ENCODE data around the gene TCEANC2.
A peak's percentile ranks its signal among the peaks of the same experiment; 100 is the strongest.
"Not testable (repeated sequence)": the region's sequence is repeated elsewhere in the genome, so short reads cannot be mapped to it uniquely, and the experiment has no call there.

Gene TCEANC2

GRCh38 chr1:54024811-54025210 is 28.6 kb upstream of the TCEANC2 start:
- FAIRE-seq; DNase-seq (ENCODE audit: insufficient read length, low spot score): not testable (repeated sequence)

- no peak for FAIRE-seq
- DNase-seq (ENCODE audit: insufficient read length, low spot score) = no peak
These were observed 25.6 kb upstream of the TCEANC2 start for GRCh38 chr1:54027848-54028247.

GRCh38 chr1:54028306-54029251 is 24.8 kb upstream of the TCEANC2 start:
- DNase-seq (ENCODE audit: insufficient read length, low spot score) = no peak
- FAIRE-seq = no peak

GRCh38 chr1:54037476-54037875 is 15.9 kb upstream of the TCEANC2 start:
- FAIRE-seq (no peak), DNase-seq (ENCODE audit: insufficient read length, low spot score) (no peak)

GRCh38 chr1:54041806-54042205 is 11.6 kb upstream of the TCEANC2 start:
- no peak for DNase-seq (ENCODE audit: insufficient read length, low spot score)
- no peak for FAIRE-seq

- FAIRE-seq (no peak), DNase-seq (ENCODE audit: insufficient read length, low spot score) (no peak)
These were observed 7.9 kb upstream of the TCEANC2 start for GRCh38 chr1:54045496-54045895.

- no peak for DNase-seq (ENCODE audit: insufficient read length, low spot score)
- no peak for FAIRE-seq
These were observed 6.6 kb upstream of the TCEANC2 start for GRCh38 chr1:54046671-54047383.

- peak; percentile 79 for FAIRE-seq
- no peak for DNase-seq (ENCODE audit: insufficient read length, low spot score)
These were observed 5.8 kb upstream of the TCEANC2 start for GRCh38 chr1:54047384-54048305.

GRCh38 chr1:54050435-54050834 is 3.0 kb upstream of the TCEANC2 start:
- not testable (repeated sequence) for DNase-seq (ENCODE audit: insufficient read length, low spot score); FAIRE-seq

- DNase-seq (ENCODE audit: insufficient read length, low spot score) (no peak), FAIRE-seq (no peak)
These were observed 1.4 kb upstream of the TCEANC2 start for GRCh38 chr1:54051933-54052430.

GRCh38 chr1:54052431-54052933 is 926 bp upstream of the TCEANC2 start:
- FAIRE-seq (peak; percentile 76), DNase-seq (ENCODE audit: insufficient read length, low spot score) (no peak)

GRCh38 chr1:54053745-54054437 is 483 bp downstream of the TCEANC2 start:
- FAIRE-seq (peak; percentile 72), DNase-seq (ENCODE audit: insufficient read length, low spot score) (no peak)

- FAIRE-seq = no peak
- DNase-seq (ENCODE audit: insufficient read length, low spot score) = no peak
These were observed 986 bp downstream of the TCEANC2 start for GRCh38 chr1:54054438-54054749.

- FAIRE-seq = no peak
- DNase-seq (ENCODE audit: insufficient read length, low spot score) = no peak
These were observed 10.9 kb downstream of the TCEANC2 start for GRCh38 chr1:54064299-54064698.

GRCh38 chr1:54069791-54070170 is 16.4 kb downstream of the TCEANC2 start:
- no peak for DNase-seq (ENCODE audit: insufficient read length, low spot score)
- peak; percentile 51 for FAIRE-seq

- FAIRE-seq = peak; percentile 75
- DNase-seq (ENCODE audit: insufficient read length, low spot score) = no peak
These were observed 16.9 kb downstream of the TCEANC2 start for GRCh38 chr1:54070171-54070837.

- FAIRE-seq = no peak
These were observed 24.0 kb downstream of the TCEANC2 start for GRCh38 chr1:54077359-54077758.

GRCh38 chr1:54080598-54081049 is 27.2 kb downstream of the TCEANC2 start:
- DNase-seq (ENCODE audit: insufficient read length, low spot score) = no peak
- peak; percentile 8 for FAIRE-seq

More at GRCh38 chr1:54077359-54077758, 24.0 kb downstream of the TCEANC2 start:
- DNase-seq (ENCODE audit: insufficient read length, low spot score) = no peak

Data from GM19239 (cell line).